Fibroblast of lung (primary cell): ENCODE results near the gene WFIKKN1.

Source experiments
- CTCF ChIP-seq, 2 donors: IDR thresholded peaks in 1 of 2; conservative IDR thresholded peaks in 1 of 2; 1 replicate in 1 of 2; 2 replicates in 1 of 2; pipeline ENCODE4 v1.5.1; 2011 to 2012; ENCODE audit warnings: low read length in 2 of 2, control low read depth in 1 of 2, inconsistent platforms in 1 of 2, low read depth in 1 of 2, mild to moderate bottlenecking in 1 of 2
- EZH2 ChIP-seq: IDR thresholded peaks from 2 replicates; pipeline ENCODE4 v1.5.1; 2012; ENCODE audit warnings: low read length, control low read depth, mild to moderate bottlenecking; ENCODE audit errors: missing control alignments

GRCh38 chr16:582614-583331 is 48.0 kb upstream of the WFIKKN1 start:
- no peak for TF ChIP-seq CTCF (conservative IDR thresholded peaks at IDR 0.05 in 1 of 2, IDR thresholded peaks at IDR 0.05 in 1 of 2; ENCODE audit: low read depth in 1 of 2, low read length in 2 of 2)
- no peak for TF ChIP-seq EZH2
